H1 (cell line): ENCODE results near the gene PET100. TPM values are rescaled to one million over a fixed set of nuclear protein-coding genes. Genes with fewer than 3 reads are reported as not detected.
A peak's percentile ranks its signal among the peaks of the same experiment; 100 is the strongest.

Experiments
- ASH2L ChIP-seq: fragments of 200-600, 300-600 bp; sonication (generic); IDR thresholded peaks from one replicate; pipeline ENCODE4 v1.7.1; 2017; ENCODE audit warnings: low read length
- CTCF ChIP-seq, 3 experiments: IDR thresholded peaks; 1 replicate in 2 of 3; 2 replicates in 1 of 3; pipeline versions ENCODE4 v1.5.1 to v1.6.1; 2011; ENCODE audit warnings: low read length in 3 of 3, mild to moderate bottlenecking in 3 of 3, inconsistent platforms in 2 of 3, low read depth in 1 of 3, moderate library complexity in 1 of 3; ENCODE audit not compliant: insufficient read depth in 1 of 3; ENCODE audit errors: control extremely low read depth in 1 of 3
- EGR1 ChIP-seq: IDR thresholded peaks from 2 replicates; pipeline ENCODE4 v1.6.1; 2011; ENCODE audit warnings: low read depth, low read length, borderline replicate concordance
- EP300 ChIP-seq, 2 experiments: IDR thresholded peaks; 1 replicate in 1 of 2; 2 replicates in 1 of 2; pipeline ENCODE4 v1.6.1; 2011 to 2012; ENCODE audit warnings: low read depth in 2 of 2, low read length in 2 of 2, mild to moderate bottlenecking in 2 of 2, borderline replicate concordance in 1 of 2, inconsistent platforms in 1 of 2, moderate library complexity in 1 of 2
- HDAC6 ChIP-seq: IDR thresholded peaks from one replicate; pipeline ENCODE4 v1.7.1; 2012; ENCODE audit warnings: low read depth, mild to moderate bottlenecking, inconsistent platforms, low read length, moderate library complexity
- JUND ChIP-seq: IDR thresholded peaks from 2 replicates; pipeline ENCODE4 v1.6.1; 2011; ENCODE audit warnings: mild to moderate bottlenecking, improper control_type of control experiment, low read length
- KDM1A ChIP-seq: fragments of 200-600, 300-600 bp; sonication (generic); IDR thresholded peaks from 2 replicates; pipeline ENCODE4 v1.7.1; 2016; ENCODE audit warnings: mild to moderate bottlenecking, low read length, borderline replicate concordance
- MAFK ChIP-seq: IDR thresholded peaks from 2 replicates; pipeline ENCODE4 v1.6.1; 2012; ENCODE audit warnings: low read depth, mild to moderate bottlenecking, improper control_type of control experiment, low read length
- MAX ChIP-seq: IDR thresholded peaks from 2 replicates; pipeline ENCODE4 v1.6.1; 2012; ENCODE audit warnings: inconsistent platforms
- NANOG ChIP-seq: IDR thresholded peaks from 2 replicates; pipeline ENCODE4 v1.6.1; 2011; ENCODE audit warnings: low read length, low read depth, mild to moderate bottlenecking, inconsistent platforms; ENCODE audit not compliant: insufficient read depth, poor library complexity, severe bottlenecking
- RBBP5 ChIP-seq: IDR thresholded peaks from 2 replicates; pipeline ENCODE4 v1.7.1; 2012; ENCODE audit warnings: low read depth, mild to moderate bottlenecking, inconsistent platforms, low read length, moderate library complexity, borderline replicate concordance
- RNF2 ChIP-seq: fragments of 200-900, 300-1000 bp; sonication (generic); IDR thresholded peaks from 2 replicates; pipeline ENCODE4 v1.7.1; 2016; ENCODE audit warnings: borderline replicate concordance, low read depth, mild to moderate bottlenecking, antibody characterized with exemption, low read length; ENCODE audit not compliant: poor library complexity, severe bottlenecking; ENCODE audit errors: missing control alignments
- RXRA ChIP-seq: IDR thresholded peaks from 2 replicates; pipeline ENCODE4 v1.6.1; 2011; ENCODE audit warnings: low read depth, mild to moderate bottlenecking, low read length, moderate library complexity; ENCODE audit not compliant: insufficient read depth
- SAP30 ChIP-seq: fragments of 300-600 bp; sonication (generic); IDR thresholded peaks from 2 replicates; pipeline ENCODE4 v1.7.1; 2012; ENCODE audit warnings: low read length, moderate library complexity, mild to moderate bottlenecking, inconsistent platforms; ENCODE audit not compliant: insufficient read depth, insufficient replicate concordance
- SIX5 ChIP-seq: IDR thresholded peaks from 2 replicates; pipeline ENCODE4 v1.6.1; 2011; ENCODE audit warnings: mild to moderate bottlenecking, low read depth, low read length
- SP1 ChIP-seq: IDR thresholded peaks from 2 replicates; pipeline ENCODE4 v1.6.1; 2011; ENCODE audit warnings: low read depth, low read length
- SP4 ChIP-seq: IDR thresholded peaks from 2 replicates; pipeline ENCODE4 v1.6.1; 2012; ENCODE audit warnings: low read length, inconsistent platforms
- SRF ChIP-seq: IDR thresholded peaks from 2 replicates; pipeline ENCODE4 v1.6.1; 2011; ENCODE audit warnings: mild to moderate bottlenecking, low read depth, low read length, moderate library complexity
- TBP ChIP-seq: IDR thresholded peaks from 2 replicates; pipeline ENCODE4 v1.6.1; 2011; ENCODE audit warnings: low read depth, low read length, improper control_type of control experiment
- TCF12 ChIP-seq: IDR thresholded peaks from 2 replicates; pipeline ENCODE4 v1.6.1; 2011; ENCODE audit warnings: low read depth, mild to moderate bottlenecking, low read length
- TEAD4 ChIP-seq: IDR thresholded peaks from 2 replicates; pipeline ENCODE4 v1.6.1; 2012; ENCODE audit warnings: low read depth, low read length, inconsistent platforms, mixed read lengths
- polyA plus RNA-seq, 7 experiments: library from polyadenylated mRNA; depleted of rRNA in 3 of 7; stranded (reverse) in 5 of 7; unstranded in 2 of 7; fragments of >200 nt in 5 of 7; fragments of 200-250 nt in 2 of 7; gene quantifications; 1 replicate in 5 of 7; 2 replicates in 1 of 7; 4 replicates in 1 of 7; pipeline versions ENCODE4 v1.2.1 to v1.2.3, GENCODE V29; 2011 to 2013; ENCODE audit warnings: missing spikeins in 2 of 7, mixed read lengths in 2 of 7
- total RNA-seq: library from RNA; stranded (reverse); fragmentation: NEBNext Ultra II Directional; extraction: Animal tissue kit (Norgen Biotek cat#: 25700); gene quantifications from 2 replicates; pipeline ENCODE4 v1.2.1, GENCODE V29; 2021

Gene PET100
- total and polyA plus RNA-seq, 2 of the 8 experiments (the other 6 are each of a cell fraction or from before 2014, with no cell fraction given), result 80.8 to 105 TPM

GRCh38 chr19:7636691-7637373 lies 7.2 kb downstream of the PET100 start, which contains the start of gene STXBP2 (continued):
- TF ChIP-seq RBBP5 (no peak), CTCF (IDR thresholded peaks at IDR 0.05; ENCODE audit: control extremely low read depth in 1 of 3, insufficient read depth in 1 of 3, low read depth in 1 of 3, low read length in 3 of 3) (peak in 1 of 3 experiments; percentile 6; a peak in 1 of 4 replicates), RNF2 (peak; percentile 34), EP300 (IDR thresholded peaks at IDR 0.05; ENCODE audit: borderline replicate concordance in 1 of 2, low read depth in 2 of 2, low read length in 2 of 2) (no peak), ASH2L (no peak), SP1 (peak; percentile 33; the same call in 1 of the 2 replicates), RXRA (no peak), TEAD4 (no peak), SP4 (peak; percentile 74; the same call in 1 of the 2 replicates), NANOG (peak; percentile 17), MAFK (no peak), SIX5 (no peak), EGR1 (no peak; the same call in 1 of the 2 replicates), KDM1A (no peak), HDAC6 (no peak), TBP (0 out of 2 replicates have a peak, but pooled peaks have one; percentile 44), TCF12 (peak; percentile 70; the same call in 1 of the 2 replicates), SRF (no peak), JUND (no peak), SAP30 (no peak), MAX (peak; percentile 100)
